GM21576 (cell line): Measurements from ENCODE around the gene IRX5.
A peak's percentile ranks its signal among the peaks of the same experiment; 100 is the strongest.

Experiments
- ATAC-seq: cut with Tn5 transposase; IDR thresholded peaks from one replicate; pipeline ENCODE4 v1.9.1; 2021; ENCODE audit warnings: mild to moderate bottlenecking, moderate library complexity; ENCODE audit not compliant: unreplicated experiment

Gene IRX5

GRCh38 chr16:54929090-54930004 is 1.3 kb upstream of the IRX5 start:
- ATAC-seq, result peak; percentile 96

- ATAC-seq, result no peak
These were observed 129 bp downstream of the IRX5 start for GRCh38 chr16:54930869-54931119.

GRCh38 chr16:54931120-54932014 is 702 bp downstream of the IRX5 start:
- no peak for ATAC-seq

DNA sequence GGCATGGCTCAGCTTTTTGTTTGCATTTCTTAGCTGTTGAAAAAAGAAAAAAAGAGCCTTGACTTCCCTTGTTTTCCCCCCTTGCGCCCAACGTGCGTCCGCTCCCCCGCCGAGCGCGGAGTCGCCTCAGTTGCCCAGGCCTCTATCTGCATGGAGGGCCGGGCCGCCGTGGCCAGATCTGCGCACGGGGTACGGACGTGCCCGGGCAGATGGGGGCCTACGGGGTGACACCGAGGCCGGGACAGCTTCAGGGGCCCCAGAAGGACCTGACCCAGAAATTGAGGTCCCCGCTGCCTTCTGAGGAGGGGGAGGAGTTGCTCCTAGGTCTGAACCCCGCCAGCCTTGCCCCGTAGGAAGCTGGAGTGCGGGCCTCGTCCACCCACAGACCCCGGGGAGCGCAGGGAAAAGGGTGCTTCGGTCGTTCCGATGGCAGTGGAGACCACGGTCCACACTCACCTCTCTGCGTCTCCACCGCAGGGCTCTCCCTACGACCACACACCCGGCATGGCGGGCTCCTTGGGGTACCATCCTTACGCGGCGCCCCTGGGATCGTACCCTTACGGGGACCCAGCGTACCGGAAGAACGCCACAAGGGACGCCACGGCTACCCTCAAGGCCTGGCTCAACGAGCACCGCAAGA is 1.5 kb downstream of the IRX5 start:
- no peak for ATAC-seq

- no peak for ATAC-seq
These were observed 2.1 kb downstream of the IRX5 start for GRCh38 chr16:54932737-54933254.

DNA sequence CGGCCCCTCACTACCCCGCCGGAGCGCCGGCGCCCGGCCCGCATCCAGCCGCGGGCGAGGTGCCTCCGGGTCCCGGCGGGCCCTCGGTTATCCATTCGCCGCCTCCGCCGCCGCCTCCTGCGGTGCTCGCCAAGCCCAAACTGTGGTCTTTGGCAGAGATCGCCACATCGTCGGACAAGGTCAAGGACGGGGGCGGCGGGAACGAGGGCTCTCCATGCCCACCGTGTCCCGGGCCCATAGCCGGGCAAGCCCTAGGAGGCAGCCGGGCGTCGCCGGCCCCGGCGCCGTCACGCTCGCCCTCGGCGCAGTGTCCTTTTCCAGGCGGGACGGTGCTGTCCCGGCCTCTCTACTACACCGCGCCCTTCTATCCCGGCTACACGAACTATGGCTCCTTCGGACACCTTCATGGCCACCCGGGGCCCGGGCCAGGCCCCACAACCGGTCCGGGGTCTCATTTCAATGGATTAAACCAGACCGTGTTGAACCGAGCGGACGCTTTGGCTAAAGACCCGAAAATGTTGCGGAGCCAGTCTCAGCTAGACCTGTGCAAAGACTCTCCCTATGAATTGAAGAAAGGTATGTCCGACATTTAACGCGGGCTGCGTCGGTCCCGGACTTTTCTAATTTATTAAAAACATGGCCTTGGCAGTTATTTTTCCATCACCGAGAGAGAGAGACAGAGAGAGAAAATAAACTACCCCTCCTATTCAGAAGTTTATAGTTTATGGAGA is 2.8 kb downstream of the IRX5 start:
- no peak for ATAC-seq

DNA sequence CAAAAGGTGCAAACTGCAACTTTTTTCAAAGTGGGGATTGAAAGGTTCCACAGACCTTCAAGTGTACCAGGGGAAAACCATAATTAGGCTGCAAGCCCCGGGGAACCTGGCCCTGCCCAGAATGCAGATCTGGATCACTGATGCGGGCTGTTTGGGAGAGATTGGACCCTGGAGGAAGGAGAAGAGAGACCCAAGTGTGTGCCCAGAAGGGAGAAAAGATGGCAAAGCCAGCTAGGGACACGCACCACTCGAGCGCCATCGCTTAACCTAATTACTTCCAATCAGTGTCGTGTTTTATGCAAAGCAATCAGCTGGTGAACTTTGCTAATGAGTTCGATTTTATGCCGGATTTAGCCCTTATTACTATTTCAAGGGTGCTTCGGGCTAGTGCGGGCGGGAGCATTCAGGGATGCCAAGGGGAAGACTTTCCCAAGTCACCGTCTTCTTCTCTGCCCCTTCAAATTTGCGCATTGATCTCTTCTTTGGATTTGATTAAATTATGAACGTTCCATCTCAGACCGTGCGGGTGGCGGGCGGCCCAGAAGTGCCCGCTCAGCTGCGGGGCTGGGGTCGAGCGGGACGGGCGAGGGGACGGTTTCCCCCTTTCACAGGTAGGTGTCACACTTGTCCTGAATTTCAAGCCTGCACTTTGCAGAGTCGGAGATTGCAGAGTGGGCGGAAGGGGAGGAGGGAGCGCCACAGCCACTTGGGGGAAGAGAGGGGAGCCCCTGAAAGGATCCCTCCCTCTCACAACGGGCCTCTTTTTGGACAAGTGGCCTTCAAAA is 4.0 kb downstream of the IRX5 start:
- no peak for ATAC-seq

GRCh38 chr16:54935266-54935968 is 4.8 kb downstream of the IRX5 start:
- no peak for ATAC-seq

DNA sequence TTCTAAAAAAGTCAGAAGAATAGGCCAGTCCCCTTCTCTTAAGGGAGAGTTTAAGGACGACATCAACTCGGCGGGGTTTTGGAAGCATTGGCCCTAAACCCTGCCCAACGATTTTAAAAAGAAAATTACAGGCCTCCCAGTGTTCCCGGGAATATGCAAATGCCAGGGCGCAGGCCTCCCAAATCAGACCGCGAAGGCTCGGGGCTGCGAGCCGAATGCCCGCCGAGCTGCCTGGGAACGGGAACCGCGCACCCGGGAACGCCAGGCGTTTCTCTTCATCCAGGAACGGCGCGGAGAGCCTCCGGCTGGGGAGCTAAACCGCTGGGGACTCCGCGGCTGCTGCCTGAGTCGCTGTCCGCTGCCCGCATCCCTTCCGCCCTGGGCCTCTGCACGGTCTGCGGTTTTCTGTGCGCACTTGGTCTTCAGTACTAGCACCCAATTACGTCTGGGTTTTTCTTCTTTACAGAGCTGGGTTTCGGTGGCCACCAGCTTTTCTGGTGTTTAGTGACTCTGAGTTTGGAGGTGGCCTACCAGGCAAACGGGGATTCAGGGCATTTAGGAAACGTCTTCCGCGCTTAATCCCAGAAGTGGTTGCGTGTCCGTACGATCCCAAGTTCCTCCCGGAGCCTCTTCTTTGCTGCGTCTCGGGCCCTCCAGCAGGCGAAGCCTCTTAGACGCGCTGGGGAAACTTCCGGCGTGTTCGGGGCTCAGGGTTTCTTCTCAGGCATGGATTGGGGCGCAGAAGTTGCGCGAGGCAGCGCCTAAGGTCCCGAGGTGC is 5.7 kb downstream of the IRX5 start:
- no peak for ATAC-seq

- no peak for ATAC-seq
These were observed 6.5 kb downstream of the IRX5 start for GRCh38 chr16:54936979-54937670.

- ATAC-seq, result no peak
These were observed 7.1 kb downstream of the IRX5 start for GRCh38 chr16:54937671-54938211.

DNA sequence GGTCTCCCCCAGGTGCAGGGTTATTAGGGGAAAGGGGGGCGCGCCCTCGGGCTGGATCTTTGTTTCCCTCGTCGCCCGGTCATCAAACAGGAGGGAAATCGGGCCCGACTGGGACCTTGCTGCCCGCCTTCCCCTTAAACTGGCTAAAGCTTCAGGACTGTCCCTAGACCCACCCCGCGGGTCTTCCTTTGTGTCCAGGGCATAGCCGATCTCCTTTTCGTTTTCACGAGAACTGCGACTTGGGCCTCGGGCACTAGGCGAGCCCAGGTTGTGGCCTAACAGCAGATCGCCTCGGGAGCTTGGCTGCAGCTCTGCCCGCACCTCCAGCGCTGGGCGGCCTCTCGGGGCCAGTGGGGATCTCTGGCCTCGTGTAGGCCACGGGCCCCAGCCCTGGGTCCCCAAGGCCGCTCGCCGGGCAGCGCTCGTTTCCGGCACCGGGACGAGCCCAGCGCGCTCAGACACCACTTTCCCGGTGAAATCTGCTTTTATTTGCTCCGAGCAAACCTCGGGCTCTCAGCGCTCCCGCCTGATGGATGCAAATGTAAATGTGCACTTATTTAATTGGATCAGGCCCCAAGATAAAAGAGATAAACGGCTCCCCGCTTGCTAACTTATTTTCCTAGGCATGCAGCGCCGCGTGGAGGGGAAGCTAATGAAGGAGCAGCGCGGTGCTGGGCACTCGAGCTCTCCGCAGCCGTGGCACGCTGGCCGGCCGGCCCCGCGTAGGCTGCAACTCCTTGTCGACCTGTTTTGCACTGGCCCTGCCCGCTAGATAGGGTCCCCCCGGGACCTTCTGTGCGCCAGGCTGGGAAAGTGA is 7.8 kb downstream of the IRX5 start:
- ATAC-seq, result no peak

DNA sequence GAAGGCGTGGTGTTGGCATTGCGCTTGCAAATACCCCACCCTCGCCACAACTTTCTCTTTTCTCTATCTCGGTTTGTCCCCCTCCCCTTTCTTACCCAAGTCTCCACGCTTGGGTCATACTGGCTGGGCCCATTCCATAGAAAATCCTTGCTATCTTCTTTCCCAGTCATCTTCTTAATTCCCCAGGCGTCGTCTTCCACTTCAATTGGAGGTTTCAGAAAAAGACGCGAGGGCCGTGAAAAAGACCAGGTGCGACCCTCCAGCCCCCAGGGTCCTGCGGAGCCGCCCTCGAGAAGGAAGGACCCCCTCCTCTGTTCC is 8.3 kb downstream of the IRX5 start:
- no peak for ATAC-seq

DNA sequence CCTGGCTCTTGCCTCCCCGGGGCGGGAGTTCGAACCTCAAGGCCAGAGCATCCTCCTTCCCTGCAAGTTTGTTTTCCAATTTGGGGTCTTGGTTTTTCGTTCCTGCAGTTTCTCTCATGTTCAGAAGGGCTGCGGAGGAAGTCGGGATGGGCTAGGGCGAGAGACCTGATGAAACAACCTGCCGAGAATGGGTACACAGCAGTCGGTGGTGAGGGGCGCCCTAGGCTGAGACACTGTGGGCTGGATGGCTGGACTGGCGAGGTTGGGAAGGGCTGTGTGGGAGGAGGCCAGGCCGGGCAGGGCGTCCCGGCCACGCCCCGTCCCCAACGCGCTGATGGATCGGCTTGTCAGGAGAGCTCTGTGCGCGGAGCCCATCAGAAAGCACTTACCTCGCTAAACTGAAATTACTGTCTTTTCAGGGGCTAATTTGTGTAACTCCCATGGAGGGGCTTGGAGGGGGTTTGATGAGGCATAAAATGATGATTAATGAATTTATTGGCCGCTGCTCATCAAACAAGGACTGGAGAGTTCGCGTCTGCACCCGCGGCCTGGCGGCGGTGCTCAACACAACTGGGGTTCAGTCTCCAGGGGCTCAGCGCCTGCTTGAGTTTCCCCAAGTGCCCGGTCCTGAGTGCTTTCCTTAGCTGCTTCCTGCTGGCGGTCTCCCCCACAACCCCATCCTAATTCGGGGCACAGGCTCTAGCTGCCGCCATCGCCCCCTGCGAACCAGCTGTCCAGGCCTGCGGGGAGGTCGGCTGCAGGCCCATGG is 9.0 kb downstream of the IRX5 start:
- no peak for ATAC-seq

GRCh38 chr16:54940279-54940604 is 9.6 kb downstream of the IRX5 start:
- ATAC-seq, result no peak

DNA sequence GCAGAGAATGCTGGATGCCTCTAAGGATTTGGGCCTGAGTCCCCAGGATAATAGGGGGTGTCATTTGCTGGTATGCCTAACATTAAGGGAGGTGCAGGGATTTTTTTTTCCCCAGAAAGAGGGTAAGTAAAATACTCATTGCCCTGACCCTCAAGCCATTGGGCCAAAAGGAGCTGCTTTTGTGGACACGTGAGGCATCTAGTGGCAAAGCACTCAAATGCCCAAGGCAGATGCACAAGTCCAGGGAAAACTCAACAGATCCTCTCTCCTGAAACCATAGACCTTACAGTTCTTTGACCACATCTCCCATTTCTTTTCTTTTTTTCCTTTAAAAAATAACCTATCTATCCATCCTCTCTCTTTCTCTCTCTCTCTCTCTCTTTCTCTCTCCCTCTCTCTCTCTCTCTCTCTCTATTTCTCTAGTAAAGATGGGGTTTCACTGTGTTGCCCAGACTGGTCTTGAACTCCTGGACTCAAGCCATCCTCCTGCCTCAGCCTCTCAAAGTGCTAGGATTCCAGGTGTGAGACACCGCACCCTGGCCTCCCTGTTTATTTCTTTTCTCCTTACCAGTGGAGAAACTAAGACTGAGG is 11.8 kb downstream of the IRX5 start:
- no peak for ATAC-seq
